Esophagus muscularis mucosa (tissue), 4 donors: Measurements from ENCODE around the gene BOC.

Source experiments
- EP300 ChIP-seq: sonication (generic); formaldehyde crosslinking; IDR thresholded peaks from one replicate; pipeline ENCODE4 v1.6.1; 2017; ENCODE audit warnings: antibody characterized with exemption
- POLR2A ChIP-seq: fragments of 450-650 bp; IDR thresholded peaks from one replicate; pipeline ENCODE4 v1.6.1; 2017; ENCODE audit warnings: antibody characterized with exemption, moderate library complexity, mild to moderate bottlenecking, low read depth
- POLR2AphosphoS5 ChIP-seq, 2 donors: sonication (generic); formaldehyde crosslinking; IDR thresholded peaks; one replicate each; pipeline ENCODE4 v1.6.1; 2017; ENCODE audit warnings: antibody characterized with exemption in 2 of 2
- TF ChIP-seq, protein P1 (sequence below), 3 experiments: fragments of 200-600 bp in 2 of 3; fragments of 450-650 bp in 1 of 3; sonication (generic) in 2 of 3; IDR thresholded peaks; one replicate each; pipeline ENCODE4 v1.5.1; 2017 to 2019; ENCODE audit warnings: antibody characterized with exemption in 3 of 3, mild to moderate bottlenecking in 2 of 3, moderate library complexity in 1 of 3

- TF ChIP-seq POLR2A (no peak), POLR2AphosphoS5 (IDR thresholded peaks at IDR 0.05) (no peak), EP300 (no peak)
- TF ChIP-seq, protein P1, sequence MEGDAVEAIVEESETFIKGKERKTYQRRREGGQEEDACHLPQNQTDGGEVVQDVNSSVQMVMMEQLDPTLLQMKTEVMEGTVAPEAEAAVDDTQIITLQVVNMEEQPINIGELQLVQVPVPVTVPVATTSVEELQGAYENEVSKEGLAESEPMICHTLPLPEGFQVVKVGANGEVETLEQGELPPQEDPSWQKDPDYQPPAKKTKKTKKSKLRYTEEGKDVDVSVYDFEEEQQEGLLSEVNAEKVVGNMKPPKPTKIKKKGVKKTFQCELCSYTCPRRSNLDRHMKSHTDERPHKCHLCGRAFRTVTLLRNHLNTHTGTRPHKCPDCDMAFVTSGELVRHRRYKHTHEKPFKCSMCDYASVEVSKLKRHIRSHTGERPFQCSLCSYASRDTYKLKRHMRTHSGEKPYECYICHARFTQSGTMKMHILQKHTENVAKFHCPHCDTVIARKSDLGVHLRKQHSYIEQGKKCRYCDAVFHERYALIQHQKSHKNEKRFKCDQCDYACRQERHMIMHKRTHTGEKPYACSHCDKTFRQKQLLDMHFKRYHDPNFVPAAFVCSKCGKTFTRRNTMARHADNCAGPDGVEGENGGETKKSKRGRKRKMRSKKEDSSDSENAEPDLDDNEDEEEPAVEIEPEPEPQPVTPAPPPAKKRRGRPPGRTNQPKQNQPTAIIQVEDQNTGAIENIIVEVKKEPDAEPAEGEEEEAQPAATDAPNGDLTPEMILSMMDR (IDR thresholded peaks at IDR 0.05) = no peak
These were observed 103.6 kb downstream of the BOC start for GRCh38 chr3:113314923-113315322.
